Inferior parietal cortex (tissue), 1 donor: ENCODE data around the gene SUN3.
A peak's percentile ranks its signal among the peaks of the same experiment; 100 is the strongest.
"Not testable (repeated sequence)": the region's sequence is repeated elsewhere in the genome, so short reads cannot be mapped to it uniquely, and the experiment has no call there.

Experiments
- DNase-seq: peaks from one replicate; pipeline ENCODE4 v3.0.0-alpha.2; 2016; ENCODE audit errors: extremely low spot score

SUN3 gene

GRCh38 chr7:48031111-48031510 lies 2.2 kb upstream of the SUN3 start:
- DNase-seq, result no peak

GRCh38 chr7:48025624-48026023 lies 3.3 kb downstream of the SUN3 start:
- DNase-seq, result no peak

- DNase-seq, result no peak
These were observed 11.2 kb downstream of the SUN3 start for GRCh38 chr7:48017674-48018073.

- DNase-seq, result no peak
These were observed 12.3 kb downstream of the SUN3 start for GRCh38 chr7:48016641-48017040.

GRCh38 chr7:48011951-48012350 lies 17.0 kb downstream of the SUN3 start:
- DNase-seq, result no peak

- DNase-seq, result no peak
These were observed 17.6 kb downstream of the SUN3 start for GRCh38 chr7:48011323-48011722.

- no peak for DNase-seq
These were observed 19.0 kb downstream of the SUN3 start for GRCh38 chr7:48009954-48010353.

- no peak for DNase-seq
These were observed 19.6 kb downstream of the SUN3 start for GRCh38 chr7:48009257-48009656.

GRCh38 chr7:48006866-48007265 lies 22.0 kb downstream of the SUN3 start:
- DNase-seq, result no peak

GRCh38 chr7:48004638-48005037 lies 24.3 kb downstream of the SUN3 start:
- DNase-seq, result no peak

- no peak for DNase-seq
These were observed 24.9 kb downstream of the SUN3 start for GRCh38 chr7:48004032-48004431.

- DNase-seq, result not testable (repeated sequence)
These were observed 28.7 kb downstream of the SUN3 start for GRCh38 chr7:48000164-48000563.

- no peak for DNase-seq
These were observed 29.5 kb downstream of the SUN3 start for GRCh38 chr7:47999413-47999812.

GRCh38 chr7:47992446-47992845 lies 36.5 kb downstream of the SUN3 start:
- no peak for DNase-seq

GRCh38 chr7:47991741-47992311 lies 37.1 kb downstream of the SUN3 start:
- peak; percentile 46 for DNase-seq

- no peak for DNase-seq
These were observed 37.6 kb downstream of the SUN3 start for GRCh38 chr7:47991270-47991669.

GRCh38 chr7:47990592-47990991 lies 38.3 kb downstream of the SUN3 start:
- DNase-seq, result no peak

- not testable (repeated sequence) for DNase-seq
These were observed 39.1 kb downstream of the SUN3 start for GRCh38 chr7:47989607-47990400.

GRCh38 chr7:47988496-47989386 lies 40.2 kb downstream of the SUN3 start:
- DNase-seq, result no peak

GRCh38 chr7:47982610-47983009 lies 46.3 kb downstream of the SUN3 start:
- DNase-seq, result no peak

GRCh38 chr7:47980648-47981047 lies 48.3 kb downstream of the SUN3 start:
- DNase-seq, result not testable (repeated sequence)

- no peak for DNase-seq
These were observed 49.1 kb downstream of the SUN3 start for GRCh38 chr7:47979832-47980181.
